Fibroblast of villous mesenchyme (primary cell): ENCODE results near the gene DIP2A. TPM values are rescaled to one million over a fixed set of nuclear protein-coding genes. Genes with fewer than 3 reads are reported as not detected.

Experiments
- DNase-seq: peaks from one replicate; pipeline ENCODE4 v3.0.0-alpha.2; 2010; ENCODE audit warnings: low read depth
- H3K4me3 ChIP-seq: 2 replicates; pipeline ENCODE4 v1.5.1; 2011; ENCODE audit warnings: low read depth, mild to moderate bottlenecking, low read length
- total RNA-seq: library from RNA; depleted of rRNA; stranded (reverse); fragments of >200 nt; gene quantifications from 2 replicates; pipeline ENCODE4 v1.2.3, GENCODE V29; 2012
- TF ChIP-seq, protein P1 (sequence below): IDR thresholded peaks from 2 replicates; pipeline ENCODE4 v1.5.1; 2012; ENCODE audit warnings: low read depth, mild to moderate bottlenecking, low read length; ENCODE audit not compliant: insufficient read depth

Gene DIP2A
- total RNA-seq, 1 donor: 32.0 TPM

DNA sequence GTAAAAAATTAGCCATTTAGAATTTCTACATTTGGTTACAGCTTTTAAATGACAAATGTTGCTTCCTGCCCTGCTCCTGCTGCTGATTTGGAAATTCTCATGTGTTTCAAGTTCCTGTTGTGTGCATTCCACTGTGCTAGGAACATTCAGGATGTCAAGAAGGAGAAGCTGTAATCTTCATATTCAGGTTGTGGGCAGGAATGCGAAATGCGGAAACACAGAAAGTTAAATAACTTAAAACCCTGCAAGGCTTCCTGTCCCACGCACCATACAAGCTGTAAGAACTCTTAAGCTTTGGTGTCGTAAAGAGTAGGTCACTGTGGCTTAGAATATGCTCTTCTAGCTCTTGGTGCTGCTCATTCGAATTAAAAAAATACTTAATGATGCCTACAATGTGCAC is 93.6 kb downstream of the DIP2A start:
- TF ChIP-seq, protein P1, sequence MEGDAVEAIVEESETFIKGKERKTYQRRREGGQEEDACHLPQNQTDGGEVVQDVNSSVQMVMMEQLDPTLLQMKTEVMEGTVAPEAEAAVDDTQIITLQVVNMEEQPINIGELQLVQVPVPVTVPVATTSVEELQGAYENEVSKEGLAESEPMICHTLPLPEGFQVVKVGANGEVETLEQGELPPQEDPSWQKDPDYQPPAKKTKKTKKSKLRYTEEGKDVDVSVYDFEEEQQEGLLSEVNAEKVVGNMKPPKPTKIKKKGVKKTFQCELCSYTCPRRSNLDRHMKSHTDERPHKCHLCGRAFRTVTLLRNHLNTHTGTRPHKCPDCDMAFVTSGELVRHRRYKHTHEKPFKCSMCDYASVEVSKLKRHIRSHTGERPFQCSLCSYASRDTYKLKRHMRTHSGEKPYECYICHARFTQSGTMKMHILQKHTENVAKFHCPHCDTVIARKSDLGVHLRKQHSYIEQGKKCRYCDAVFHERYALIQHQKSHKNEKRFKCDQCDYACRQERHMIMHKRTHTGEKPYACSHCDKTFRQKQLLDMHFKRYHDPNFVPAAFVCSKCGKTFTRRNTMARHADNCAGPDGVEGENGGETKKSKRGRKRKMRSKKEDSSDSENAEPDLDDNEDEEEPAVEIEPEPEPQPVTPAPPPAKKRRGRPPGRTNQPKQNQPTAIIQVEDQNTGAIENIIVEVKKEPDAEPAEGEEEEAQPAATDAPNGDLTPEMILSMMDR: no peak
- no peak for DNase-seq
- H3K4me3 ChIP-seq: no peak overlapping the region

DNA sequence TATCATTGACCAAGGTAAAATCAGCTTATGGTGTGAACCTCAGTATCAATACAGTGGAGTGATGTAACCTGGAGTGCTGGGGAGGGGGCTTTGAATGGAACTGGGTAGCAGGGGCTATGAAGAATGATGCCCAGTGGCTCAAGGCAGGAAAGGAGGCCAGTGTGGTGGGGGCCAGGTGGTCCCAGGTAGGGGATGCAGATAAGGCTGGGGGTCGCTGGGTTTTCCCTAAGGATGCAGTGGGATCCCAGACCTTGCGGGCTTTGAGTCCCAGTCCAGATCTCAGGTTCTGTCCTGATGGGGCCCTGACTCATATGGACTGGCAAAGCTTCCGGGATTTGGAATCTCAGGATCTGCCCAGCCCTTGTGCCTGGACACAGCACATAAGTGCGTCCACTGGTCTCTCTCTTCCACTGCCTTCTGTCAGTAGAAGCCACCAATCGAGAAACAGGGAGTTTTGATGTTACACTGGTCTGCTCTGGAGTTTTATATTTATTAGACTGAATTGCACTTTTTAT is 94.2 kb downstream of the DIP2A start:
- no peak overlapping the region for H3K4me3 ChIP-seq
- TF ChIP-seq, protein P1: no peak

DNA sequence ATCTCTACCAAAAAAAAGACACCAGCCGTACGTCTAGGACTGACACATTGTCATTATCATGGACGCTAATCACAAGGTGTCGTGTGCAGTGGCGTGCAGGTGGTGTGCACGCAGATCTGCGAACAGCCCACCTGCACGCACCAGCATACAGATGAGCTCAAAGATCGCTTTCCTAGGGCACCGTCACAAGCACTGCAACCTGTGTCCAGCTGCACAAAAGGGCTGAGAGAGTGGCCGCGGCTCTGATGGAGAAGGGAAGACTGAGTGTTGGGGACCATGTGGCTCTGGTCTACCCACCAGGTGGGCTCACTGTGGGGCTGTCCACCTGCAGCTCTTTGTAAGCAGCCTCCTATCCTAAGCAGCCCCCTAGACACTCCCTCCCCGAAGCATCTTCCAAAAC is 95.3 kb downstream of the DIP2A start:
- TF ChIP-seq, protein P1: no peak
- DNase-seq: no peak
- H3K4me3 ChIP-seq: no peak overlapping the region

More for the DNA sequence above, 94.2 kb downstream of the DIP2A start:
- DNase-seq: no peak

DNA sequence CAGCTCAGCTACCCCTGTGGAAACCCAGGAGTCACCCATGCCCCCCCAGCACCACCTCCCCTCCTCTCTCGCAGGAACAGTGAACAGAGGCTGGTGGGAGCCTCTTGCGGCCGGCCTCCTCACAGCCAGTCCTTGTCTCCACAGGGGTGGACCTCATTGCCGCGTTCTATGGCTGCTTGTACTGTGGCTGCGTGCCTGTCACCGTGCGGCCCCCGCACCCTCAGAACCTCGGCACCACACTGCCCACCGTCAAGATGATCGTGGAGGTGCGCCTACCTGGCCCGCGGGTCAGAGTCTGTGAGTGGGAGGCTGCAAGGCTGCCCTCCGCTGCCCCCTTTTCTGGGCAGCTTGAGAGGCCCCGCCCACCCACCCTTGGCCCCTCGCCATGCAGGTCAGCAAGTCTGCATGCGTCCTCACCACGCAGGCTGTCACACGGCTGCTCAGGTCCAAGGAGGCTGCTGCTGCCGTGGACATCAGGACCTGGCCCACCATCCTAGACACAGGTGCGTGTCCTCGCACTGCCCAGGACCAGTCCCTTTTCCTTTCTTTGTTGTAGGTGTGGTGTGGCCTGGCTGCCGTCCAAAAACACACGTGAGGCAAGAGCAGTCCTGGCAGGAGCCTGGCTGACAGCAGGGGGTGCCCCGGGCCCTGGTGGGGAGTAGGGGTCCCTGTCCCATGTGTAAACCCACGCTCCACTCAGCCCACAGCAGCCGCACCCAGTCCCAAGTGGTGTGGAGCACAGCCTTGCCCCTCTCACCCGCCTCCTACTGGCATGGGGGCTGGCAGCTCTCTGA is 95.9 kb downstream of the DIP2A start:
- TF ChIP-seq, protein P1: no peak
- no peak for DNase-seq

DNA sequence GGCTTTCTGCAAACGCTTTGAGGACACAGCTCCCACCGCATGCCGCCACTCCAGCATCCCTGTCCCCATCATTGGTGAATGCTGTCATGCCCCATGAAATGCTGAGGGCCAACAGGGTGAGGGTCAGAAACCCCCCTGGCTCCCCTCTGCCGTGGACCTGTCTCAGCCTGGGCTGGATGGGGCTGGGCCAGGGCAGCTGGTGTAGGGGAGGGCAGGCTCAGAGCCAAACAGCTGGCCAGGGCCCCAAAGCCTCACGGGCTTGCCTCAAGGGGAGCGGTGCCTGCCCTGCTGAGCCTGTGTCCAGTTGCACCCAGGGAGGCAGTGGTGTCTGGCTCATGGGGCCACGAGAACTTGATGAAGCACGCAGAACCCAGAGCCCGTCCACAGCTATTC is 96.5 kb downstream of the DIP2A start:
- TF ChIP-seq, protein P1: no peak
- no peak for DNase-seq
- no peak overlapping the region for H3K4me3 ChIP-seq

More for the DNA sequence above, 95.9 kb downstream of the DIP2A start:
- H3K4me3 ChIP-seq: no peak overlapping the region

DNA sequence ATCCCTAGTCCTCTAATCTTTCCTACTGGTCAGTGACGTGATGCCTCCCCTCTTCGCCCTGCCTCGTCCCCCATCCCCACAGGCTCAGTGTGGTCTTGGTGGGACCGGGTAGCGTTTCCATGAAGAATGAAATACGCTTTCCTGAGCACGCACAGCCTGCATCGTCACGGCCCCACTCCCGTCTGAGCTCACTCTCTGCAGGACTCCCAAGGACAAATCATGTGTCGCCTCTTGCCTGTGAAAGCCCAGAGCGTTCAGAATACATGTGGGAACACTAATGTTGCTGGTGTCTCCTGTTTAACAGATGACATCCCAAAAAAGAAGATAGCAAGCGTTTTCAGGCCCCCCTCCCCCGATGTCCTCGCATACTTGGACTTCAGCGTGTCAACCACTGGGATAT is 97.0 kb downstream of the DIP2A start:
- DNase-seq: no peak
- H3K4me3 ChIP-seq: no peak overlapping the region
- TF ChIP-seq, protein P1: no peak
